CD14-positive monocyte (primary cell): Measurements from ENCODE around the gene PLXNA2. TPM values are rescaled to one million over a fixed set of nuclear protein-coding genes. Genes with fewer than 3 reads are reported as not detected.

Experiments
- DNase-seq, 3 donors: peaks; one replicate each; pipeline ENCODE4 v3.0.0-alpha.2; 2011 to 2022
- H2AFZ ChIP-seq: 2 replicates; pipeline ENCODE4 v1.6.0; 2012; ENCODE audit warnings: mild to moderate bottlenecking, low read depth, low read length, inconsistent platforms; ENCODE audit not compliant: insufficient read depth, poor library complexity, severe bottlenecking
- H3K27ac ChIP-seq, 2 donors: 1 replicate in 1 of 2; 2 replicates in 1 of 2; pipeline ENCODE4 v1.5.1; 2012 to 2013; ENCODE audit warnings: low read length in 2 of 2, control low read depth in 1 of 2, inconsistent platforms in 1 of 2, low read depth in 1 of 2, mild to moderate bottlenecking in 1 of 2
- H3K27me3 ChIP-seq, 2 donors: one replicate each; pipeline versions ENCODE4 v1.6.0 to v1.6.1; 2011 to 2013; ENCODE audit warnings: low read length in 2 of 2; ENCODE audit not compliant: control insufficient read depth in 2 of 2, insufficient read depth in 2 of 2
- H3K36me3 ChIP-seq, 2 donors: replicated peaks in 1 of 2; 1 replicate in 1 of 2; 2 replicates in 1 of 2; pipeline versions ENCODE4 v1.5.1 to v1.6.1; 2012 to 2013; ENCODE audit warnings: low read length in 2 of 2, control low read depth in 1 of 2, inconsistent platforms in 1 of 2, mild to moderate bottlenecking in 1 of 2; ENCODE audit not compliant: insufficient read depth in 2 of 2, control insufficient read depth in 1 of 2
- H3K4me1 ChIP-seq, 2 donors: 1 replicate in 1 of 2; 2 replicates in 1 of 2; pipeline versions ENCODE4 v1.5.1 to v1.6.1; 2012 to 2013; ENCODE audit warnings: low read length in 2 of 2, control low read depth in 1 of 2, inconsistent platforms in 1 of 2, mild to moderate bottlenecking in 1 of 2, moderate library complexity in 1 of 2; ENCODE audit not compliant: insufficient read depth in 2 of 2, control insufficient read depth in 1 of 2
- H3K4me2 ChIP-seq: replicated peaks from 2 replicates; pipeline ENCODE3; 2012; ENCODE audit warnings: low read length, moderate library complexity, mild to moderate bottlenecking; ENCODE audit not compliant: poor library complexity, severe bottlenecking; ENCODE audit errors: extremely low read depth
- H3K4me3 ChIP-seq, 3 experiments: fragments of 200-600 bp in 1 of 3; sonication (generic) in 1 of 3; replicated peaks in 1 of 3; 1 replicate in 2 of 3; 2 replicates in 1 of 3; pipeline ENCODE4 v1.5.1; 2011 to 2013; ENCODE audit warnings: low read length in 3 of 3, mild to moderate bottlenecking in 3 of 3, control low read depth in 2 of 3, low read depth in 2 of 3, inconsistent platforms in 1 of 3, moderate library complexity in 1 of 3
- H3K79me2 ChIP-seq: 2 replicates; pipeline ENCODE4 v1.6.0; 2012; ENCODE audit warnings: mild to moderate bottlenecking, control low read depth, inconsistent platforms, low read length, moderate library complexity; ENCODE audit not compliant: insufficient read depth
- H3K9ac ChIP-seq: 2 replicates; pipeline ENCODE4 v1.6.0; 2017; ENCODE audit warnings: low read length, mild to moderate bottlenecking; ENCODE audit not compliant: insufficient read depth, poor library complexity, severe bottlenecking
- H3K9me3 ChIP-seq, 2 donors: replicated peaks in 1 of 2; 1 replicate in 1 of 2; 2 replicates in 1 of 2; pipeline versions ENCODE4 v1.5.1 to v1.6.1; 2012 to 2013; ENCODE audit warnings: low read length in 2 of 2, control low read depth in 1 of 2; ENCODE audit not compliant: control insufficient read depth in 1 of 2, insufficient read depth in 1 of 2
- H4K20me1 ChIP-seq: 2 replicates; pipeline ENCODE4 v1.6.0; 2012; ENCODE audit warnings: mild to moderate bottlenecking, low read length, control low read depth, moderate library complexity; ENCODE audit not compliant: insufficient read depth
- H3K27ac Mint-ChIP-seq, 7 donors: one replicate each; pipeline ENCODE4 v1.8.0; 2020; ENCODE audit warnings: mild to moderate bottlenecking in 7 of 7, mixed read lengths in 7 of 7, moderate library complexity in 6 of 7, inconsistent platforms in 2 of 7
- H3K27me3 Mint-ChIP-seq, 3 donors: one replicate each; pipeline ENCODE4 v1.8.0; 2021 to 2022; ENCODE audit warnings: low read depth in 3 of 3, mild to moderate bottlenecking in 3 of 3, mixed read lengths in 3 of 3, moderate library complexity in 3 of 3, inconsistent platforms in 1 of 3
- H3K36me3 Mint-ChIP-seq, 2 donors: one replicate each; pipeline ENCODE4 v1.8.0; 2020; ENCODE audit warnings: mixed read lengths in 2 of 2, inconsistent platforms in 1 of 2, mild to moderate bottlenecking in 1 of 2
- H3K4me1 Mint-ChIP-seq: one replicate; pipeline ENCODE4 v1.8.0; 2020; ENCODE audit warnings: mild to moderate bottlenecking, mixed read lengths
- H3K4me3 Mint-ChIP-seq, 2 donors: one replicate each; pipeline ENCODE4 v1.8.0; 2020; ENCODE audit warnings: mild to moderate bottlenecking in 2 of 2, mixed read lengths in 2 of 2, moderate library complexity in 1 of 2
- H3K9me3 Mint-ChIP-seq, 7 donors: one replicate each; pipeline ENCODE4 v1.8.0; 2020 to 2022; ENCODE audit warnings: mixed read lengths in 7 of 7, mild to moderate bottlenecking in 6 of 7, moderate library complexity in 6 of 7, inconsistent platforms in 2 of 7
- CTCF ChIP-seq: fragments of 200-600 bp; IDR thresholded peaks from one replicate; pipeline ENCODE4 v1.8.0; 2022; ENCODE audit warnings: antibody characterized with exemption, mild to moderate bottlenecking
- WGBS: methylation state at CpG from one replicate; pipeline ENCODE4 v1.1.5; 2013; ENCODE audit warnings: missing lambda C conversion rate; ENCODE audit not compliant: insufficient coverage; 5-methylcytosine and 5-hydroxymethylcytosine counted together
- intact Hi-C, 2 donors: fragments of 100-400 bp; cut with micrococcal nuclease; formaldehyde crosslinking; loops; one replicate each; pipeline versions ENCODE4 v1.15.0 to v1.15.1; 2023
- polyA plus RNA-seq, 3 donors: library from polyadenylated mRNA; depleted of rRNA in 1 of 3; unstranded in 2 of 3; stranded (reverse) in 1 of 3; fragments of 300-500 nt in 2 of 3; fragments of >200 nt in 1 of 3; fragmentation: Illumina TruSeq in 2 of 3; gene quantifications; 1 replicate in 2 of 3; 2 replicates in 1 of 3; pipeline ENCODE4 v1.2.3, GENCODE V29; 2012 to 2021

PLXNA2 gene
- polyA plus RNA-seq, 3 donors, result 0.75 to 2.1 (median 1.1) TPM

- intact Hi-C loops, result no loop called here
- H3K36me3 ChIP-seq, result no peaks in the 10 kb centered on the region
- no peak overlapping the region for H3K4me3 ChIP-seq
- no peak for DNase-seq
- H3K4me1 Mint-ChIP-seq, result peaks cover 6% of the 10 kb centered on the region
- no peak overlapping the region for H3K9ac ChIP-seq
- H3K27me3 ChIP-seq, result no peaks in the 10 kb centered on the region
- no peaks in the 10 kb centered on the region for H4K20me1 ChIP-seq
- H3K27me3 Mint-ChIP-seq, result peaks cover 2 to 8% (median 3%) of the 10 kb centered on the region in 3 donors
- H3K36me3 Mint-ChIP-seq, result no peaks in the 10 kb centered on the region
- no peak overlapping the region for H3K27ac ChIP-seq
- peak overlapping the region in 1 of 7 donors; percentile 34 for H3K27ac Mint-ChIP-seq
- H3K9me3 Mint-ChIP-seq, result no peaks in the 10 kb centered on the region
- no peaks in the 10 kb centered on the region for H3K9me3 ChIP-seq
- H3K79me2 ChIP-seq, result no peaks in the 10 kb centered on the region
- H3K4me1 ChIP-seq, result peaks cover 0 to 7% of the 10 kb centered on the region in 2 donors
- WGBS, result 70% methylated on average over 2 of the region's 6 CpGs
- TF ChIP-seq CTCF, result no peak
- H3K4me2 ChIP-seq, result no peak overlapping the region
- no peak overlapping the region for H2AFZ ChIP-seq
- no peak overlapping the region for H3K4me3 Mint-ChIP-seq
Measured at GRCh38 chr1:208047476-208047934, 196.7 kb downstream of the PLXNA2 start.

- no peak for DNase-seq
- H3K4me3 ChIP-seq, result no peak overlapping the region
- no peak overlapping the region for H3K27ac ChIP-seq
- no peaks in the 10 kb centered on the region for H3K9me3 ChIP-seq
- no peak overlapping the region for H3K9ac ChIP-seq
- Mint-ChIP-seq H3K27me3 (peaks cover 3 to 7% (median 4%) of the 10 kb centered on the region in 3 donors), H3K4me3 (no peak overlapping the region), H3K36me3 (no peaks in the 10 kb centered on the region), H3K27ac (no peak overlapping the region), H3K4me1 (peaks cover 6% of the 10 kb centered on the region), H3K9me3 (no peaks in the 10 kb centered on the region)
- no peak overlapping the region for H2AFZ ChIP-seq
- TF ChIP-seq CTCF, result no peak
- no peaks in the 10 kb centered on the region for H3K36me3 ChIP-seq
- WGBS, result 99% methylated on average over 8 of the region's 16 CpGs
- no peaks in the 10 kb centered on the region for H3K27me3 ChIP-seq
- intact Hi-C loops, result no loop called here
- H3K79me2 ChIP-seq, result no peaks in the 10 kb centered on the region
- H4K20me1 ChIP-seq, result no peaks in the 10 kb centered on the region
- H3K4me2 ChIP-seq, result no peak overlapping the region
- H3K4me1 ChIP-seq, result peaks cover 0 to 7% of the 10 kb centered on the region in 2 donors
Measured at GRCh38 chr1:208045463-208046260, 198.5 kb downstream of the PLXNA2 start.
